Subcutaneous adipose tissue (tissue), 4 donors: ENCODE measurements around the gene ANO7. TPM values are rescaled to one million over a fixed set of nuclear protein-coding genes. Genes with fewer than 3 reads are reported as not detected.

ENCODE experiments used
- CTCF ChIP-seq: fragments of 450-650 bp; IDR thresholded peaks from one replicate; pipeline ENCODE4 v1.5.1; 2016; ENCODE audit warnings: low read depth, mild to moderate bottlenecking, control low read depth, antibody characterized with exemption, moderate library complexity
- total RNA-seq, 4 donors: library from RNA; depleted of rRNA; stranded (reverse); fragments of >200 nt; gene quantifications; one replicate each; pipeline ENCODE4 v1.1.0, GENCODE V29; 2016

ANO7 gene
- total RNA-seq, 4 donors from 2014 or later: 0.34 to 0.66 (median 0.65) TPM; not detected in 1

- no peak for TF ChIP-seq CTCF
Observed at GRCh38 chr2:241209271-241209670, 20.8 kb downstream of the ANO7 start.

- TF ChIP-seq CTCF: no peak
Observed at GRCh38 chr2:241211276-241211675, 22.8 kb downstream of the ANO7 start.

GRCh38 chr2:241213041-241213440 lies 24.6 kb downstream of the ANO7 start:
- no peak for TF ChIP-seq CTCF

- no peak for TF ChIP-seq CTCF
Observed at GRCh38 chr2:241213567-241213966, 25.1 kb downstream of the ANO7 start.

- TF ChIP-seq CTCF: no peak
Observed at GRCh38 chr2:241214209-241214608, 25.7 kb downstream of the ANO7 start.

GRCh38 chr2:241214766-241215165 lies 26.3 kb downstream of the ANO7 start:
- no peak for TF ChIP-seq CTCF

GRCh38 chr2:241215421-241215820 lies 26.9 kb downstream of the ANO7 start:
- TF ChIP-seq CTCF: no peak
